Peyer's patch (tissue), 4 donors: ENCODE data around the gene CRTC2. TPM values are rescaled to one million over a fixed set of nuclear protein-coding genes. Genes with fewer than 3 reads are reported as not detected.
A peak's percentile ranks its signal among the peaks of the same experiment; 100 is the strongest.
"Not testable (repeated sequence)": the region's sequence is repeated elsewhere in the genome, so short reads cannot be mapped to it uniquely, and the experiment has no call there.

Source experiments
- DNase-seq, 3 donors: peaks; one replicate each; pipeline ENCODE4 v3.0.0-alpha.2; 2017 to 2019
- H3K27ac ChIP-seq, 4 donors: fragments of 200-600 bp; sonication (generic); one replicate each; pipeline ENCODE4 v1.5.1; 2016 to 2019
- H3K27me3 ChIP-seq, 2 donors: fragments of 200-600 bp; sonication (generic); one replicate each; pipeline ENCODE4 v1.5.1; 2019
- H3K36me3 ChIP-seq, 3 donors: fragments of 200-600 bp; sonication (generic); one replicate each; pipeline ENCODE4 v1.5.1; 2016 to 2019
- H3K4me1 ChIP-seq, 4 donors: fragments of 200-600 bp; sonication (generic); one replicate each; pipeline ENCODE4 v1.5.1; 2016 to 2019
- H3K4me3 ChIP-seq, 4 donors: fragments of 200-600 bp; sonication (generic); 1 replicate in 3 of 4; 2 replicates in 1 of 4; pipeline ENCODE4 v1.5.1; 2016 to 2019; ENCODE audit warnings: mild to moderate bottlenecking in 1 of 4
- H3K9me3 ChIP-seq, 4 donors: fragments of 200-600 bp; sonication (generic); one replicate each; pipeline ENCODE4 v1.5.1; 2016 to 2019; ENCODE audit warnings: mild to moderate bottlenecking in 1 of 4
- POLR2A ChIP-seq, 2 donors: fragments of 450-650 bp; IDR thresholded peaks; one replicate each; pipeline ENCODE4 v1.5.1; 2017; ENCODE audit warnings: antibody characterized with exemption in 2 of 2, mild to moderate bottlenecking in 2 of 2, moderate library complexity in 2 of 2
- total RNA-seq, 4 donors: library from RNA; depleted of rRNA; stranded (reverse); fragments of >200 nt; gene quantifications; one replicate each; pipeline ENCODE4 v1.1.0, GENCODE V29; 2016
- TF ChIP-seq, protein P1 (sequence below), 6 experiments: fragments of 450-650 bp in 4 of 6; fragments of 200-600 bp in 2 of 6; sonication (generic) in 1 of 6; IDR thresholded peaks; one replicate each; pipeline ENCODE4 v1.5.1; 2017 to 2019; ENCODE audit warnings: antibody characterized with exemption in 6 of 6, mild to moderate bottlenecking in 3 of 6, moderate library complexity in 1 of 6

Gene CRTC2
- total RNA-seq, 4 donors from 2014 or later, result 20.0 to 42.1 (median 32.4) TPM

DNA sequence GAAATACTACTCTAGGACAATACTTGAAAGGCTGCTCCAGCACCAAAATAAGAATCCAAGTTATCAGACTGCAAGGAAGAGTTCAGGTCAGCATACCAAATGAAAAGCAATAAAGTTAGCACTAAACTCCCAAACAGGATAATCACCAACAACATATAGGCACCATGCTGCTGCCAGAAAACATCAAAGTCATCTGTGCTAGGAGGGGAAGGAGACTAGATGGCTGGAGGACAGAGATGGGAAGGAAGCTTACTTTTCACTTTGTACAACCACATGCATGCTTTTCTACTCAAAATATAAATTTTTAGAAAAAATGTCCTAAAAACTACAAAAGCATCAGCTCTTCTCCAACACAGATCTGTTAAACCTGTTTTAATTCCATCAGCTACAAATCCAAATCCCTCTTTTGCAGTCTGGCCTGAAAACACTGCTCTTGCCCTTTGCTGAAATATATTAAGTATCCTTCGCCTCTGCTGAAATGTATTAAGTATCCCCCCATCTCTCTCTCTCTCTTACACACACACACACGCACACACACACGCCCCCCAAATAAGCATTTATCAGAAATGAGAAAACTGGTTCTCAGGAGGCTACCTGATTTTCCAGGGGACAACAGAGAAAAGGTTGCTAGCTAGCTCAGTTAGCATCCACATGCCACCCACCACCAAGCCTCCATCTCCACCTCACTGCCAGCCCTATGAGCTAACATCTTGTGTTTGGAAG lies 37.2 kb downstream of the CRTC2 start:
- Histone ChIP-seq H3K9me3 (no peaks in the 10 kb centered on the region), H3K27ac (peak overlapping the region in 2 of 4 donors; percentile 88 to 97), H3K36me3 (peaks cover 0 to 3% (median 0%) of the 10 kb centered on the region in 3 donors), H3K4me3 (peak overlapping the region; percentile 80 to 92 (median 83)), H3K4me1 (peaks cover 0 to 34% (median 9%) of the 10 kb centered on the region in 4 donors), H3K27me3 (no peaks in the 10 kb centered on the region)
- TF ChIP-seq POLR2A (IDR thresholded peaks at IDR 0.05), result no peak
- TF ChIP-seq, protein P1, sequence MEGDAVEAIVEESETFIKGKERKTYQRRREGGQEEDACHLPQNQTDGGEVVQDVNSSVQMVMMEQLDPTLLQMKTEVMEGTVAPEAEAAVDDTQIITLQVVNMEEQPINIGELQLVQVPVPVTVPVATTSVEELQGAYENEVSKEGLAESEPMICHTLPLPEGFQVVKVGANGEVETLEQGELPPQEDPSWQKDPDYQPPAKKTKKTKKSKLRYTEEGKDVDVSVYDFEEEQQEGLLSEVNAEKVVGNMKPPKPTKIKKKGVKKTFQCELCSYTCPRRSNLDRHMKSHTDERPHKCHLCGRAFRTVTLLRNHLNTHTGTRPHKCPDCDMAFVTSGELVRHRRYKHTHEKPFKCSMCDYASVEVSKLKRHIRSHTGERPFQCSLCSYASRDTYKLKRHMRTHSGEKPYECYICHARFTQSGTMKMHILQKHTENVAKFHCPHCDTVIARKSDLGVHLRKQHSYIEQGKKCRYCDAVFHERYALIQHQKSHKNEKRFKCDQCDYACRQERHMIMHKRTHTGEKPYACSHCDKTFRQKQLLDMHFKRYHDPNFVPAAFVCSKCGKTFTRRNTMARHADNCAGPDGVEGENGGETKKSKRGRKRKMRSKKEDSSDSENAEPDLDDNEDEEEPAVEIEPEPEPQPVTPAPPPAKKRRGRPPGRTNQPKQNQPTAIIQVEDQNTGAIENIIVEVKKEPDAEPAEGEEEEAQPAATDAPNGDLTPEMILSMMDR (IDR thresholded peaks at IDR 0.05), result no peak
- no peak for DNase-seq

DNA sequence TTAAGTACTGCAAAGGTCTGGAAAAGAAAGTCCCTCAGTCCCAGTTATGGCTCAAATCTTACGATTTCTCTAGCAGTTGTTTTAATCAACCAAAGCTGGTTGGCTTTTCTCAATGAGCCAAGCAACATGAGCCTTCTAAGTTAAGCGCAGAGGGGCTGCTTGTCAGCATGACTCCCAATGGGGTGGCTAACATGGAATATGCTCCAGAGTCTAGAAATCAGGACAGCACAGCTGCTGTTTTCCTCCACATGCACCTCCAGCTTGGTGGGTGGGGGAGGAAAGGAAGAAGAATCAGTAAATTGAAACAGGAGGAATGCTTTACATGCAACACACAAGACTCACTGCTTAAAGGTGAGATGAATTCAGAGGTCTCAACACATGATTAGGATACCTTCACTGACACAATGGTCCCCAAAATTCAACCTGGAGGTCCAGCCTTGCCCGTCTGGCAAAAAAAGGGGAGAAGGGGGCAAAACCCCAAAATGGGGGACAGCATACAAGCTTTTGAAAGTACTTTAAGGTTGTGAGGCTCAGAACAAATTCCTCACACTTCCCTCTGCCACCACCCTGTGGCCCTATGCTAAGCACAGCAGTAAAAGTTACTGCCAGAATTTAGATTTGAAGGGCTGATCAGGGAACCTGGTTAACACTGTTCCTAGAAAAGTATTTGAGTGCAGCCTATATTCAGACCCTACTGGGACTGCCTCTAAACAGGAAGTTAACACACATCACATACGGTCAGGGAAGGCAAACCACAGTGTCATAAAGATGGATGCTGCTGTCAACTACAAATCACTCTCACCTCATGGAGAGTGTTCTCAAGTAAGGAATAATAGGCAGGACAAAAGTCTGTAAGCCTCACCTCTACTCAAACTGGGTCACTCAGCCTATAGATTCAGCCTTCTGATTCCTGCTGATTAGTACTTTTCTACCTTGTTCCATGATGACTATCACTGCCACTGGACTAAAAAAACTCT lies 38.2 kb downstream of the CRTC2 start:
- H3K36me3 ChIP-seq, result peaks cover 0 to 6% (median 0%) of the 10 kb centered on the region in 3 donors
- peaks cover 0 to 37% (median 9%) of the 10 kb centered on the region in 4 donors for H3K4me1 ChIP-seq
- DNase-seq, result no peak
- TF ChIP-seq, protein P1 (IDR thresholded peaks at IDR 0.05), result peak in 2 of 6 experiments; percentile 10 to 16
- no peak for TF ChIP-seq POLR2A (IDR thresholded peaks at IDR 0.05)
- peak overlapping the region in 1 of 4 donors; percentile 97 for H3K27ac ChIP-seq
- no peaks in the 10 kb centered on the region for H3K27me3 ChIP-seq
- H3K4me3 ChIP-seq, result peak overlapping the region in 1 of 4 donors; percentile 83
- H3K9me3 ChIP-seq, result no peaks in the 10 kb centered on the region

DNA sequence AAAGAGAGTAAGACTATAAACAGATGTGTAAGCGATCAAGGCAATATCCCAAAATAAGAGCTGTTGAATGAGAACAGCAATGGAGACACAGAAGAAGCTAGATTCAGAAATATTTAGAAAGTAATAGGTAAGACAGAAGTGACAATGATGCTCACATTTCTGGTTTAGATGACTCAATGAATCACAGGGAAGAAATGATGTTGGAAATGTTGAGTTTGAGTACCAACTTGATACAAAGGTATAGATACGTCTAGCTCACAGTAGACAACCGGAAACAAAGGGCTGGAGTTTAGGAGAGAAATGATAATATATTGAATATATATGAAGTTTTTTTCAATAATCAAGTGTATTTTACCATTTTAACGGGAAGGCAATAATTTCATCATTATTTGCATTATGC lies 42.1 kb downstream of the CRTC2 start:
- TF ChIP-seq, protein P1 (IDR thresholded peaks at IDR 0.05), result no peak
- TF ChIP-seq POLR2A (IDR thresholded peaks at IDR 0.05), result no peak
- DNase-seq, result no peak
- Histone ChIP-seq H3K4me1 (peaks cover 0 to 20% (median 5%) of the 10 kb centered on the region in 4 donors), H3K27me3 (no peaks in the 10 kb centered on the region), H3K4me3 (no peak overlapping the region), H3K27ac (no peak overlapping the region), H3K9me3 (no peaks in the 10 kb centered on the region), H3K36me3 (peaks cover 0 to 6% (median 0%) of the 10 kb centered on the region in 3 donors)

DNA sequence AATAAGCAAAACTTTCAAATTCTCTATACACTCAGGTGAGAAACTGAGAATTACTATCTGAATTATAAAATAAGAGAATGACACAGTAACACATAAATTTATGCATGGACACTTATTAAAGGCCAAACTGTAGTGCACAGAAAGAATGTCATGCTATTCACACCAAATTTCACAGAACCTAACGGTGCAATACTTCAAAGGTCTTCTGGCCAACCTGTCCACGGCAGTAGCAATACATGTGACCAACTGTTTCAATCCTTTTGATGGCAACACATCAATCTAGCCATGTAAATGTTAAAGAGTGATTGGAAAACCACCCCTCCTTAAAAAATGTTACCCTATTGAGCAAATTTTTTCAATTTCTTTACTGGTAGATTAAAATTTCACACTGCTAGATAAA lies 46.1 kb downstream of the CRTC2 start:
- Histone ChIP-seq H3K36me3 (peaks cover 0 to 12% (median 0%) of the 10 kb centered on the region in 3 donors), H3K9me3 (no peaks in the 10 kb centered on the region), H3K4me3 (no peak overlapping the region), H3K27me3 (no peaks in the 10 kb centered on the region), H3K4me1 (peaks cover 0 to 4% (median 0%) of the 10 kb centered on the region in 4 donors), H3K27ac (no peak overlapping the region)
- DNase-seq, result no peak
- TF ChIP-seq, protein P1 (IDR thresholded peaks at IDR 0.05), result no peak
- TF ChIP-seq POLR2A (IDR thresholded peaks at IDR 0.05), result no peak

DNA sequence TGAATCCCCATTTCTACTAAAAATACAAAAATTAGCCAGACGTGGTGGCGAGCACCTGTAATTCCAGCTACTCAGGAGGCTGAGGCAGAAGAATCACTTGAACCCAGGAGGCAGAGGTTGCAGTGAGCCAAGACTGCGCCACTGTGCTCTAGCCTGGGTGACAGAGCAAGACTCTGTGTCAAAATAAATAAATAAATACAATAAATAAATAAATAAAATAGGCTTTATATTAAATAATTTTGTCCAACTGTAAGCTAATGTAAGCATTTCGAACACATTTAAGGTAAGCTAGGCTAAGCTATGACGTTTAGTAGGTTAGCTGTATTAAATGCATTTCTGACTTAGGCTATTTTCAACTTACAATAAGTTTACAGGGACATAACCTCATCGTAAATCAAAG lies 47.9 kb downstream of the CRTC2 start:
- H3K9me3 ChIP-seq, H3K27me3 ChIP-seq, H3K4me1 ChIP-seq, DNase-seq, H3K4me3 ChIP-seq, H3K27ac ChIP-seq: not testable (repeated sequence)
- peaks cover 0 to 13% (median 0%) of the 10 kb centered on the region in 3 donors for H3K36me3 ChIP-seq
